HL-60/S4 (cell line): ENCODE measurements around the gene SPATA20.

Source experiments
- in situ Hi-C: fragments of 300-500 bp; cut with MboI; formaldehyde crosslinking; loops from 2 replicates; pipeline ENCODE4 v1.14.3; 2022; ENCODE audit warnings: low sequenced_read_pairs

Gene SPATA20

DNA sequence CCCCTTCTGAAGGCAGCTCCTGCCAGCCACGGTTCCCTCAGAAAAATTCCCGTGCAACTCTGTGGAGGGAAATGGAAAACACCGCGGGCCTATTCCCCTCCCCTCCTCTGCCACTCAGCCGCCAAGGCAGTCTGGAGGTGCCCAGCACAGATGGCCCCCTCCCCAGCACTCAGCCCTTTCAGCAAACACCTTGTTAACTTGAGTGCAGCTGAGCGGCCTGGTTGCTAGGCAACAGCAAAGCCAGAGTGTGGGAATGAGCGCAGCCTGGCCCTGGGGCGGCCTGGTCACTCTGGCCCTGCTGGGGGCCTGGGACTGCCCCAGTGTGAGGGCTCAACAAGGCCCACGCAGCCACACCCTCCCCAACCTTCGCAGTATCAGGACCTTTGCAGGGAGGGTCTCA is 46.3 kb downstream of the SPATA20 start:
- in situ Hi-C loops, result no loop called here

DNA sequence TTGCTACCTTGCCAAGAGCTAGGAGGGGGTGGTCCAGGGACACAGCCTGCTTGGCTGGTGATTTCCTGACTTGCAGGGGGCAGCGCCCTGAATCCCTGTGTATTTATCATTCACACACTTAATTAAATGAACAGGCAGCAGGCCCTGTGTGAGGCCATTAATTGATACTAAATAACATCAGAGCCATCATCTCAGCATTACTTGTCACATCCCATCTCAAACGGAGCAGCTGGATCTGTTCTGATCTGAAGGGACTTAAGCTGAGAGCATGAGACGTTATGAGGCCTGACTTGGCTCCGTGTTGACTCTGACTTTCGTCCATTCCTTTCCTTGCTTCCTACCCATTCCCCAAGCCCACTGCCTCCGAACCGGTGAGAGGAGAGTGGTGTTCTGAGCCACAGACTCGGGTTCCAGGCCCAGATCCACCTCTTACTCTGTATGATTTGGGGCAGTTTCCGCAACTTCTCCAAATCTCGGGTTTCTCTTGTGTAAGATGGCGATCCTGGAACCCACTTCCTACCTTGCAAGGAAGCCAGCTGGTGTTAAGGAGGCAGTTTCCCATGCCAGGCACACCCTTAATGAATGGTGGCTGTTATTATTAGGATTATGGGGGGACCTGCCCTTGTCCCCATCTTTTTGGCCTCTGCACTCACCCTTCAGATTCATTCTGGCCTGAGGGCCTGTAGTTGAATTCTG is 47.3 kb downstream of the SPATA20 start:
- in situ Hi-C loops, result no loop called here

DNA sequence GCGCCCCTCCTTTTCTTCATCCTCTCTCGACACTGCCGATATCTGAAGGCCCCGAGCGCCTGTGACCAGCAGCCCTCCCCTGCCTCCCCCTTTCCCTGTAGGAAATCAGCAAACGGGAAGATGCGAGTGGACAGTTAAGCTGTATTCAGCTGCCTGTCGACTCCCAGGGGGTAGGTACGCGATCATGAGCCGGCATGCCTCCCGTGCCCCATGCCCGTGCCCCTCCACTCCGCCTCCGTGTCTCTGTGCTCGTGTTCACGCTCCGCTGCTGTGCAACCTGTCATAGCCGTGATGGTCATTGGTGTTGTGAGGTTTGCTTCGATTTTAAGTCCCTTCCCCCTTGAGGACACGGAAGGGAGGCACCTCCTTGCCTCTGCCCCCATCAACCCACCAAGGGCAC is 47.9 kb downstream of the SPATA20 start:
- in situ Hi-C loops, result no loop called here

DNA sequence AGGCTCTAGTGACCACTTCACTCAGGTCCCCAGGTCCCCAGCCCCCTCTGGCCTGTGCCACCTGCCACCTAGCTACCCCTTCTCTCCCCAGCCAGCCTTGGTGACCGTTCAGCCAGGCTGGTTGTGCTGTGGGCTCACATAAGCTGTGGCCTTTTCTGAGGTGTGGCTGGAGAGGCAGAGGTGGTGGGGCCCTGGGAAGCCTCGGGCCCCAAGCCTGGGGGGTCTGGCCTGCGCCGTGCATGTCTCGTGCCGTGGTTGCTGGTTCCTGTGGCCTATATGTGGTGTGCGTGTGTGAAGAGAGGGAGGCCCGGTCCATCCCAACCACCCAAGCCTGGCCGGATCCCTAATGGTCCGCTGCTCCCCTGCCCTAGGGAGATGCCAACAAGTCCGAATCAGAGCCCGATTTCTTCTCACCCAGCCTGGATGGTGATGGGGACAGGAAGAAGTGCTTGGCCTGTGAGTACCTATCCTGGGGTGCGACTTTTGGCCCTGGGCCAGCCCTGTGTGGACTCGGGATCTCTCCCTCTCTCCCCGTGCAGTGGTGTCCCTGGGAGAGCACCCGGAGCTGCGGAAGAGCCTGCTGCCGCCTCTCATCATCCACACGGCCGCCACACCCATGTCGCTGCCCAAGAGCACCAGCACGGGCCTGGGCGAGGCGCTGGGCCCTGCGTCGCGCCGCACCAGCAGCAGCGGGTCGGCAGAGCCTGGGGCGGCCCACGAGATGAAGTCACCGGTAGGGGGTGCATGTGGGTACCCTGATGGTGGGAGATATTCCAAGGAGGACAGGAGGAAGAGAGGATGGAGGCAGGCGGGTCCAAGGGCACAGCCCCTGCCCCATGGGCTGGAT is 49.4 kb downstream of the SPATA20 start:
- in situ Hi-C loops, result no loop called here

DNA sequence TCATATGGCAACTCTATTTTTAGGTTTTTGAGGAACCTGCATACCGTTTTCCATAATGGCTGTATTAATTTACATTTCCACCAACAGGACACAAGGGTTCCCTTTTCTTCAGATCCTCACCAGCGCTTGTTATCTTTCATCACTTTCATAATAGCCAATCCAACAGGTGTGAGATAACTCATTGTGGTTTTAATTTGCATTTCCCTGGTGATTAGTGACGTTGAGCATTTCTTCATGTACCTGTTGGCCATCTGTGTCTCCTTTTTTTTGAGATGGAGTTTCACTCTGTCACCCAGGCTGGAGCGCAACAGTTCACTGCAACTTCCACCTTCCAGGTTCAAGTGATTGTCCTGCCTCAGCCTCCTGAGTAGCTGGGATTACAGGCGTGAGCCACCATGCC is 51.5 kb downstream of the SPATA20 start:
- in situ Hi-C loops, result no loop called here

DNA sequence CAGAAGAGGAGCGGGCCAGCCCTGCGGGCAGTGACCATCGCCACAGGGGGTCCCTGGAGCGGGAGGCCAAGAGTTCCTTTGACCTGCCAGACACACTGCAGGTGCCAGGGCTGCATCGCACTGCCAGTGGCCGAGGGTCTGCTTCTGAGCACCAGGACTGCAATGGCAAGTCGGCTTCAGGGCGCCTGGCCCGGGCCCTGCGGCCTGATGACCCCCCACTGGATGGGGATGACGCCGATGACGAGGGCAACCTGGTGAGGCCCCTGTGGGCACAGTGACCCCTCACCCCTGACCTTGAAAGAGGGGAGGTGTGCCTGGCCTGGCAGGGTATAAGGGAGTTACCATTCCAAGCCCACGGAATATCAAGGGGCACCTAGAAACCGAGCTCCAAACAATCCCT is 52.6 kb downstream of the SPATA20 start:
- in situ Hi-C loops, result no loop called here

DNA sequence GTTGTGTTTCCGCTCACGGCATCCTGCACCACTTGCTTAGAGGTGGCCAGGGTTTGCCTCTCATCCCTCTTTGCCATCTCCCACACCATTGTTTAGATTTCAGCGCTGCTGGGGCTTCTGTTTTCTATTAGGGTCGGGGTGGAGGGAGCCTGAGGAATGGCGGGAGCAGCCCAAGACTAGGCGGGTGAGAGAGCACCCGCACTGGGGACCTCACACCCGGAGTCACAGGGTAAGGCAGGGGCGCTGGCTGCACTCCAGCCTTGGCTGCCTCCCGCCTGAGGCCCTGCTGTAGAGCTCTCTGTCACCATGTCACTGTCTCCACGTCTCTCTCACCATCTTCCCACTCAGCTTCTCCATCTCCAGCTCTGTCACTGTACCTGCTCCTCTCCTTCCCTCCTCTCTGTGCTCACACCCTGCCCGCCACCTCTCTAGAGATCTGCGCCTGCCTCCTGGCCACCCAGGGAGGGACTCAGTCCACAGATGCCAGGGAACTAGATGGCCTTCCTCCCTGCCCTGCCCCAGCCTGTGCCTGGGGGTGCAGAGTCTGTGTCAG is 54.9 kb downstream of the SPATA20 start:
- in situ Hi-C loops, result no loop called here

DNA sequence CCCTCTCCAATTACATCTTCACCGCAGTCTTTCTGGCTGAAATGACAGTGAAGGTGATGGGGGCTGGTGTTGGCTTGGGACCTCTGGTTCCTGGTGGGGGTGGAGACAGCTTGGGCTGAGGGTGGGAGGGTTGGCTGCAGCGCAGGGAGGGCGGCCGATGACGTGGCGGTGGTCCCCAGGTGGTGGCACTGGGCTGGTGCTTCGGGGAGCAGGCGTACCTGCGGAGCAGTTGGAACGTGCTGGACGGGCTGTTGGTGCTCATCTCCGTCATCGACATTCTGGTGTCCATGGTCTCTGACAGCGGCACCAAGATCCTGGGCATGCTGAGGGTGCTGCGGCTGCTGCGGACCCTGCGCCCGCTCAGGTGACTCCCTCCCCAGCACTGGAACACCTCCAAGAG is 55.9 kb downstream of the SPATA20 start:
- in situ Hi-C loops, result no loop called here

DNA sequence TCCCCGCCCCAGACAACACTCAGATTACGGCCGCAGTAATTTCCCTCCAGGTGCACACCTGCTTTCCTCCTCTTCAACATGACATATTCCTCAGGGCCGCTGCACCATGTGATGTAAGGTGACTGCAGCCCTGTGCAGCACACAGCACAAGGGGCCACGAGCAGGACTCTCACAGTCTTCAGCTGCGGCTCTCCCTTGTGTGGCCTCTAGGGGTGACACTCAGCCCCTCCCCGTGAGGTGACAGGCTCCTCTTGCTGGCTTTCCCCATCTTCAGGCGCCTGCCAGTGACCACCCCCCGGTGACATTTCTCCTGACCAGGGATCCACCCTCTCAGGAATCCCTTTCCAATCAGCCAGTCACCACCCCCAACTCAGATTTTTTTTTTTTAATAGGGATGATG is 56.4 kb downstream of the SPATA20 start:
- in situ Hi-C loops, result no loop called here

DNA sequence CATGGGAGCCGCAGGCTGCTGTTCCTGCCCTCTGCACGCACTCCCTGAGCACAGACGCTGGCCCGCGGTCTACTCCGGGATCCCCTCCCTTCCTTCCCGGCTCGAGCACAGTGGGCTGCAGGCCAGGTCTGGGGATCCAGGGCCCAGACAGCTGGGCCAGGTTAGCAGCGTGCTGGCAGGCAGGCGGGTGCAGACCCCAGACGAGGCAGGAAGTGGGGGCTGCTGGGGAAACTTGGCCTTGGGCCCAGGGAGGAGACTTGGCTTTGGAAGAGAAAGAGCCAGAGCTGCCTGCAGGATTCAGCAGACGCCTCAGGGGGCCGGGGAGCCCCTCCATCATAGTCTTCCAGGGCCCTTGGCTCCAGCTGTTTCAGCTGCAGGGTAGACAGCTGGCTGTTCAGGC is 57.5 kb downstream of the SPATA20 start:
- in situ Hi-C loops, result no loop called here

DNA sequence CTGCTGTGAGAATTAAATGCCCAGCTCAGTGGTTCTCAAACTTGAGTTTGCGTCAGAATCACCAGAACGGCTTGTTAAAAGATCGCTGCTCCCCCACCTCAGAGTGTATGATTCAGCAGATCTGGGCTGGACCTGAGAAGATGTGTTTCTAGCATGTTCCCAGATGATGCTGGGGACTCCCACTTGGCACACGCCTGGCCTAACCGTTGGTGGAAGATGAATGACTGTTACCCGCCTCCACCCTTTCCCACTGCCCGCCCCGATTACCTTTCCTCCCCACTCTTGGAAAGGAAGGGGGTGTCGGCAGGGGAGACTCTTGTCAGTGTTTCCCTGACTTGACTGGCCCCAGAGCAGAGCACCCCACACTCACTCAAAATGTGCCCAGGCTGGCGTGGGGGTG is 58.5 kb downstream of the SPATA20 start:
- in situ Hi-C loops, result no loop called here
